ENCODE measurements around the gene NR3C2.

Gene NR3C2

GRCh38 chr4:148469938-148470337 lies 27.7 kb upstream of the NR3C2 start:
- H3K9ac ChIP-seq, result no peak overlapping the region
- H3K36me3 ChIP-seq (ENCODE audit: insufficient read depth), result no peaks in the 10 kb centered on the region
- TF ChIP-seq CTCF (conservative IDR thresholded peaks at IDR 0.05; ENCODE audit: low read depth, low read length), result no peak
- no peak overlapping the region for H3K4me3 ChIP-seq (IDR thresholded peaks at IDR 0.05; ENCODE audit: insufficient read depth, low read depth, low read length)
- no peaks in the 10 kb centered on the region for H4K20me1 ChIP-seq (ENCODE audit: insufficient read depth)
- H3K27me3 ChIP-seq (ENCODE audit: insufficient read depth, low read depth), result no peaks in the 10 kb centered on the region
- H2AFZ ChIP-seq (ENCODE audit: low read depth), result no peak overlapping the region
- no peak overlapping the region for H3K4me2 ChIP-seq
- H3K27ac ChIP-seq, result no peak overlapping the region
- H3K4me1 ChIP-seq (ENCODE audit: low read depth, poor library complexity, severe bottlenecking), result no peaks in the 10 kb centered on the region
- no peaks in the 10 kb centered on the region for H3K79me2 ChIP-seq (ENCODE audit: insufficient read depth, low read depth)

- no peak overlapping the region for H3K9ac ChIP-seq
- H3K36me3 ChIP-seq (ENCODE audit: insufficient read depth), result no peaks in the 10 kb centered on the region
- H3K4me2 ChIP-seq, result no peak overlapping the region
- no peaks in the 10 kb centered on the region for H3K27me3 ChIP-seq (ENCODE audit: insufficient read depth, low read depth)
- no peak overlapping the region for H3K4me3 ChIP-seq (IDR thresholded peaks at IDR 0.05; ENCODE audit: insufficient read depth, low read depth, low read length)
- H2AFZ ChIP-seq (ENCODE audit: low read depth), result no peak overlapping the region
- no peak overlapping the region for H3K27ac ChIP-seq
- TF ChIP-seq CTCF (conservative IDR thresholded peaks at IDR 0.05; ENCODE audit: low read depth, low read length), result no peak
- H3K4me1 ChIP-seq (ENCODE audit: low read depth, poor library complexity, severe bottlenecking), result no peaks in the 10 kb centered on the region
- H4K20me1 ChIP-seq (ENCODE audit: insufficient read depth), result no peaks in the 10 kb centered on the region
- H3K79me2 ChIP-seq (ENCODE audit: insufficient read depth, low read depth), result no peaks in the 10 kb centered on the region
Measured at GRCh38 chr4:148454835-148455234, 12.6 kb upstream of the NR3C2 start.

GRCh38 chr4:148453833-148454232 lies 11.6 kb upstream of the NR3C2 start:
- H3K27ac ChIP-seq, result no peak overlapping the region
- H2AFZ ChIP-seq (ENCODE audit: low read depth), result no peak overlapping the region
- no peak overlapping the region for H3K4me2 ChIP-seq
- H3K9ac ChIP-seq, result no peak overlapping the region
- H4K20me1 ChIP-seq (ENCODE audit: insufficient read depth), result no peaks in the 10 kb centered on the region
- no peaks in the 10 kb centered on the region for H3K27me3 ChIP-seq (ENCODE audit: insufficient read depth, low read depth)
- no peaks in the 10 kb centered on the region for H3K36me3 ChIP-seq (ENCODE audit: insufficient read depth)
- no peaks in the 10 kb centered on the region for H3K79me2 ChIP-seq (ENCODE audit: insufficient read depth, low read depth)
- H3K4me3 ChIP-seq (IDR thresholded peaks at IDR 0.05; ENCODE audit: insufficient read depth, low read depth, low read length), result no peak overlapping the region
- no peaks in the 10 kb centered on the region for H3K4me1 ChIP-seq (ENCODE audit: low read depth, poor library complexity, severe bottlenecking)
- no peak for TF ChIP-seq CTCF (conservative IDR thresholded peaks at IDR 0.05; ENCODE audit: low read depth, low read length)

- H3K27ac ChIP-seq, result no peak overlapping the region
- no peaks in the 10 kb centered on the region for H3K79me2 ChIP-seq (ENCODE audit: insufficient read depth, low read depth)
- H3K9ac ChIP-seq, result no peak overlapping the region
- H4K20me1 ChIP-seq (ENCODE audit: insufficient read depth), result no peaks in the 10 kb centered on the region
- no peak for TF ChIP-seq CTCF (conservative IDR thresholded peaks at IDR 0.05; ENCODE audit: low read depth, low read length)
- no peaks in the 10 kb centered on the region for H3K4me1 ChIP-seq (ENCODE audit: low read depth, poor library complexity, severe bottlenecking)
- no peak overlapping the region for H2AFZ ChIP-seq (ENCODE audit: low read depth)
- H3K27me3 ChIP-seq (ENCODE audit: insufficient read depth, low read depth), result no peaks in the 10 kb centered on the region
- H3K36me3 ChIP-seq (ENCODE audit: insufficient read depth), result no peaks in the 10 kb centered on the region
- H3K4me2 ChIP-seq, result no peak overlapping the region
- no peak overlapping the region for H3K4me3 ChIP-seq (IDR thresholded peaks at IDR 0.05; ENCODE audit: insufficient read depth, low read depth, low read length)
Measured at GRCh38 chr4:148452970-148453369, 10.8 kb upstream of the NR3C2 start.

All from KMS-11 (cell line).